HepG2 (cell line): Measurements from ENCODE around the gene CC2D1B. TPM values are rescaled to one million over a fixed set of nuclear protein-coding genes. Genes with fewer than 3 reads are reported as not detected.

Experiments
- ATAC-seq: fragments of 200-7000 bp; cut with Tn5 transposase; 3 replicates; pipeline ENCODE4 v1.9.1; 2020; ENCODE audit warnings: mild to moderate bottlenecking, moderate library complexity
- BruUV-seq: library from RNA; stranded (reverse); fragments of 400-500 nt; replicated peaks from 2 replicates; lab custom pipeline; 2021; lab: Mats Ljungman, UMichigan
- CTCF ChIA-PET: fragments of 300-600 bp; formaldehyde crosslinking; extraction: SDS; loops from one replicate; lab custom pipeline; 2021; ENCODE audit warnings: low total read pairs, inconsistent platforms, low intra/inter-chr PET ratio; lab: Yijun Ruan, JAX
- POLR2A ChIA-PET: fragments of 350-600 bp; sonication (Branson Sonifier 250); formaldehyde crosslinking; loops from one replicate; lab custom pipeline; 2020; ENCODE audit warnings: antibody characterized with exemption, inconsistent platforms; lab: Yijun Ruan, JAX
- DNase-seq: peaks from one replicate; pipeline ENCODE4 v3.0.0-alpha.2; 2015; ENCODE audit warnings: low spot score
- FAIRE-seq: peaks from 3 replicates; lab custom pipeline; 2011; peaks lifted over from hg19 to GRCh38; lab: Jason Lieb, UNC
- H2AFZ ChIP-seq: one replicate; pipeline ENCODE4 v1.6.1; 2011; ENCODE audit warnings: low read length, inconsistent platforms
- H3K27ac ChIP-seq: fragments of 300-600 bp; 3 replicates; pipeline ENCODE4 v1.8.0; 2011; ENCODE audit warnings: mixed run types, mild to moderate bottlenecking, mixed read lengths, low read length, inconsistent platforms; ENCODE audit not compliant: insufficient read depth; ENCODE audit errors: extremely low read length
- H3K27me3 ChIP-seq, 2 experiments: fragments of 200-600 bp in 1 of 2; 2 replicates in 1 of 2; 3 replicates in 1 of 2; pipeline versions ENCODE4 v1.6.0 to v1.8.0; 2011; ENCODE audit warnings: low read length in 2 of 2, mild to moderate bottlenecking in 2 of 2, moderate library complexity in 2 of 2, inconsistent platforms in 1 of 2; ENCODE audit not compliant: insufficient read depth in 2 of 2, control insufficient read depth in 1 of 2
- H3K36me3 ChIP-seq, 2 experiments: fragments of 200-600 bp in 1 of 2; replicated peaks in 1 of 2; 2 replicates in 1 of 2; 3 replicates in 1 of 2; pipeline versions ENCODE4 v1.5.1 to v1.8.0; 2011; ENCODE audit warnings: low read length in 2 of 2, inconsistent platforms in 1 of 2; ENCODE audit not compliant: insufficient read depth in 2 of 2, control insufficient read depth in 1 of 2
- H3K4me1 ChIP-seq: 2 replicates; pipeline ENCODE4 v1.5.1; 2012; ENCODE audit warnings: low read length, inconsistent platforms; ENCODE audit not compliant: insufficient read depth
- H3K4me2 ChIP-seq: 2 replicates; pipeline ENCODE4 v1.6.0; 2011; ENCODE audit warnings: low read depth, low read length, inconsistent platforms
- H3K4me3 ChIP-seq, 3 experiments: fragments of 200-600 bp in 1 of 3; sonication (generic), shearing (Covaris generic) in 1 of 3; replicated peaks in 1 of 3; 2 replicates each; pipeline ENCODE4 v1.5.1; 2011 to 2016; ENCODE audit warnings: low read length in 3 of 3, inconsistent platforms in 2 of 3, low read depth in 2 of 3, mild to moderate bottlenecking in 2 of 3, control low read depth in 1 of 3, mixed read lengths in 1 of 3; ENCODE audit not compliant: insufficient read depth in 1 of 3
- H3K79me2 ChIP-seq: one replicate; pipeline ENCODE4 v1.6.1; 2011; ENCODE audit warnings: low read length, inconsistent platforms; ENCODE audit not compliant: insufficient read depth
- H3K9ac ChIP-seq: 2 replicates; pipeline ENCODE4 v1.6.0; 2011; ENCODE audit warnings: mild to moderate bottlenecking, low read depth, low read length, inconsistent platforms; ENCODE audit not compliant: insufficient read depth
- H3K9me3 ChIP-seq: 2 replicates; pipeline ENCODE4 v1.5.1; 2012; ENCODE audit warnings: mild to moderate bottlenecking, low read length
- H4K20me1 ChIP-seq: 2 replicates; pipeline ENCODE4 v1.6.0; 2011; ENCODE audit warnings: inconsistent platforms, mild to moderate bottlenecking, low read length, moderate library complexity; ENCODE audit not compliant: insufficient read depth
- FOSL1 ChIP-seq: sonication (generic); formaldehyde crosslinking; IDR thresholded peaks from 2 replicates; pipeline ENCODE4 v1.9.0; 2021; ENCODE audit warnings: missing genetic modification reagents, borderline replicate concordance
- HNF4G ChIP-seq, 2 experiments: sonication (generic) in 1 of 2; formaldehyde crosslinking in 1 of 2; IDR thresholded peaks; 2 replicates each; pipeline versions ENCODE4 v1.4.0 to v1.6.1; 2011 to 2020; ENCODE audit warnings: borderline replicate concordance in 2 of 2, low read depth in 2 of 2, mild to moderate bottlenecking in 2 of 2, low read length in 1 of 2, missing genetic modification reagents in 1 of 2, moderate library complexity in 1 of 2
- HNRNPLL ChIP-seq: fragments of 200-400 bp; formaldehyde crosslinking; IDR thresholded peaks from 2 replicates; pipeline ENCODE4 v1.6.1; 2017; ENCODE audit warnings: mild to moderate bottlenecking, low read depth, low read length; ENCODE audit not compliant: poor library complexity, severe bottlenecking
- IRF1 ChIP-seq: sonication (generic); formaldehyde crosslinking; IDR thresholded peaks from 2 replicates; pipeline ENCODE4 v1.4.0; 2020; ENCODE audit warnings: low read depth, mild to moderate bottlenecking, missing genetic modification reagents
- KDM2A ChIP-seq: sonication (generic); formaldehyde crosslinking; IDR thresholded peaks from 2 replicates; pipeline ENCODE4 v1.4.0; 2020; ENCODE audit warnings: low read depth, missing genetic modification reagents, borderline replicate concordance
- KLF13 ChIP-seq: sonication (generic); formaldehyde crosslinking; IDR thresholded peaks from 2 replicates; pipeline ENCODE4 v1.4.0; 2020; ENCODE audit warnings: mild to moderate bottlenecking, missing genetic modification reagents
- MAFK ChIP-seq, 2 experiments: IDR thresholded peaks in 1 of 2; conservative IDR thresholded peaks in 1 of 2; 2 replicates each; pipeline ENCODE4 v1.6.1; 2011; ENCODE audit warnings: improper control_type of control experiment in 2 of 2, low read length in 2 of 2
- SNAPC2 ChIP-seq: sonication (generic); formaldehyde crosslinking; IDR thresholded peaks from 2 replicates; pipeline ENCODE4 v1.8.1; 2022; ENCODE audit warnings: mild to moderate bottlenecking, missing genetic modification reagents
- SP2 ChIP-seq: sonication (generic); formaldehyde crosslinking; IDR thresholded peaks from 2 replicates; pipeline ENCODE4 v1.5.1; 2020; ENCODE audit warnings: mild to moderate bottlenecking, missing genetic modification reagents
- SP4 ChIP-seq: sonication (generic); formaldehyde crosslinking; IDR thresholded peaks from 2 replicates; pipeline ENCODE4 v1.8.1; 2023; ENCODE audit warnings: mild to moderate bottlenecking, missing genetic modification reagents
- TBX2 ChIP-seq: sonication (generic); formaldehyde crosslinking; IDR thresholded peaks from 2 replicates; pipeline ENCODE4 v1.5.0; 2020; ENCODE audit warnings: missing genetic modification reagents, mild to moderate bottlenecking, borderline replicate concordance
- ZBTB43 ChIP-seq: sonication (generic); formaldehyde crosslinking; conservative IDR thresholded peaks from 2 replicates; pipeline ENCODE4 v1.4.0; 2020; ENCODE audit warnings: missing genetic modification reagents
- ZNF136 ChIP-seq: sonication (generic); formaldehyde crosslinking; IDR thresholded peaks from 2 replicates; pipeline ENCODE4 v1.8.1; 2022; ENCODE audit warnings: low read depth, mild to moderate bottlenecking, moderate library complexity, missing genetic modification reagents
- ZNF329 ChIP-seq: sonication (generic); formaldehyde crosslinking; IDR thresholded peaks from 2 replicates; pipeline ENCODE4 v1.9.0; 2021; ENCODE audit warnings: low read depth, mild to moderate bottlenecking, missing genetic modification reagents
- ZNF468 ChIP-seq: sonication (generic); formaldehyde crosslinking; IDR thresholded peaks from 2 replicates; pipeline ENCODE4 v1.8.0; 2022; ENCODE audit warnings: mild to moderate bottlenecking, moderate library complexity, missing genetic modification reagents
- ZNF609 ChIP-seq: sonication (generic); formaldehyde crosslinking; IDR thresholded peaks from 2 replicates; pipeline ENCODE4 v1.4.0; 2020; ENCODE audit warnings: mild to moderate bottlenecking, missing genetic modification reagents, borderline replicate concordance
- WGBS: methylation state at CpG from one replicate; pipeline ENCODE4 v1.1.6; 2017; ENCODE audit warnings: low lambda C conversion rate; 5-methylcytosine and 5-hydroxymethylcytosine counted together
- in situ Hi-C: cut with HindIII; loops from 2 replicates; pipeline ENCODE4 v1.10.0; 2017; ENCODE audit warnings: low pct_unique_long_range_greater_than_20kb; ENCODE audit not compliant: extremely low pct_ligation_motif_present
- intact Hi-C: fragments of 100-400 bp; cut with micrococcal nuclease; formaldehyde crosslinking; loops from one replicate; pipeline ENCODE4 v1.10.0; 2022; ENCODE audit not compliant: unreplicated experiment
- polyA plus RNA-seq, 8 experiments: library from polyadenylated mRNA; depleted of rRNA in 3 of 8; stranded (reverse) in 7 of 8; unstranded in 1 of 8; fragments of >200 nt; fragmentation: Illumina TruSeq in 4 of 8; extraction: Trizol in 4 of 8; gene quantifications; 2 replicates each; pipeline versions ENCODE4 v1.2.1 to v1.2.3, GENCODE V29; 2011 to 2016; ENCODE audit warnings: low read depth in 4 of 8, missing spikeins in 1 of 8, mixed read lengths in 1 of 8; ENCODE audit not compliant: insufficient read depth in 1 of 8
- total RNA-seq, 5 experiments: library from RNA; depleted of rRNA; stranded (reverse); fragments of >200 nt; fragmentation: Illumina TruSeq; extraction: Trizol; gene quantifications; 2 replicates each; pipeline ENCODE4 v1.2.3, GENCODE V29; 2016; ENCODE audit warnings: low read depth in 1 of 5

CC2D1B gene
- total and polyA plus RNA-seq, 2 of the 13 experiments (the other 11 are each of a cell fraction or from before 2014, with no cell fraction given): 7.2 to 19.2 TPM

- H3K79me2 ChIP-seq: peaks cover 14% of the 10 kb centered on the region
- H3K4me3 ChIP-seq: peak overlapping the region; percentile 56 to 98 (median 72)
- in situ Hi-C loops (no loop called here), intact Hi-C loops (loop anchor here (1.0 kb wide), 1 partner anchor 38 kb away; the partner anchor contains the start of genes ORC1 and PRPF38A)
- H3K9me3 ChIP-seq: no peaks in the 10 kb centered on the region
- H2AFZ ChIP-seq: peak overlapping the region; percentile 93
- H3K9ac ChIP-seq: peak overlapping the region; percentile 66
- peaks cover 45% of the 10 kb centered on the region for H3K4me1 ChIP-seq
- no peaks in the 10 kb centered on the region; a peak in 1 of 5 replicates for H3K27me3 ChIP-seq
- ChIA-PET POLR2A (interaction anchor here (1.0 to 3.0 kb wide), 9 partner anchors 14 to 311 kb away, joined by 3 to 22 read pairs (median 3); partner anchors contain the start of genes ORC1, PRPF38A and TXNDC12), CTCF (no interaction called here)
- 28% methylated on average over 6 of the region's 8 CpGs for WGBS
- H3K36me3 ChIP-seq: peaks cover 6 to 16% of the 10 kb centered on the region in 2 experiments; a peak in 4 of 5 replicates
- H3K27ac ChIP-seq: peak overlapping the region; percentile 83
- no peaks in the 10 kb centered on the region for H4K20me1 ChIP-seq
- no TSS peak for BruUV-seq
- ATAC-seq (peak; percentile 1; the same call in 2 of the 3 replicates), DNase-seq (no peak), FAIRE-seq (no peak)
- H3K4me2 ChIP-seq: peak overlapping the region; percentile 82
- TF ChIP-seq SP2 (CRISPR knock-in tag): no peak
- TF ChIP-seq ZNF609 (CRISPR knock-in tag): no peak
- TF ChIP-seq IRF1: no peak
- TF ChIP-seq HNF4G (IDR thresholded peaks at IDR 0.05; ENCODE audit: borderline replicate concordance, low read depth, low read length): no peak
- TF ChIP-seq HNF4G (CRISPR knock-in tag; IDR thresholded peaks at IDR 0.05; ENCODE audit: borderline replicate concordance, low read depth): no peak
- no peak for TF ChIP-seq ZNF329 (CRISPR knock-in tag)
- TF ChIP-seq ZBTB43 (CRISPR knock-in tag): no peak
- no peak for TF ChIP-seq KDM2A (CRISPR knock-in tag)
- peak; percentile 24 for TF ChIP-seq HNRNPLL
- no peak for TF ChIP-seq ZNF136 (CRISPR knock-in tag)
- TF ChIP-seq KLF13 (CRISPR knock-in tag): no peak
- TF ChIP-seq SP4: peak; percentile 6; the same call in 1 of the 2 replicates
- no peak for TF ChIP-seq ZNF468
- TF ChIP-seq FOSL1 (CRISPR knock-in tag): no peak
- TF ChIP-seq TBX2 (CRISPR knock-in tag): no peak
- no peak for TF ChIP-seq MAFK (conservative IDR thresholded peaks at IDR 0.05 in 1 of 2, IDR thresholded peaks at IDR 0.05 in 1 of 2; ENCODE audit: low read length in 2 of 2)
- 0 out of 2 replicates have a peak, but pooled peaks have one; percentile 25 for TF ChIP-seq SNAPC2 (CRISPR knock-in tag)
Observed at GRCh38 chr1:52366517-52366827, 467 bp upstream of the CC2D1B start.
